Fibroblast of pulmonary artery (primary cell): ENCODE results near the gene GALNT12.

Source experiments
- DNase-seq: peaks from one replicate; pipeline ENCODE4 v3.0.0-alpha.2; 2010; ENCODE audit warnings: low read depth
- H3K4me3 ChIP-seq: replicated peaks from 2 replicates; pipeline ENCODE4 v1.5.1; 2011; ENCODE audit warnings: low read depth, mild to moderate bottlenecking, control low read depth, low read length, moderate library complexity
- CTCF ChIP-seq: IDR thresholded peaks from 2 replicates; pipeline ENCODE4 v1.5.1; 2011; ENCODE audit warnings: mild to moderate bottlenecking, control low read depth, low read length, inconsistent platforms; ENCODE audit errors: missing control alignments

Gene GALNT12

DNA sequence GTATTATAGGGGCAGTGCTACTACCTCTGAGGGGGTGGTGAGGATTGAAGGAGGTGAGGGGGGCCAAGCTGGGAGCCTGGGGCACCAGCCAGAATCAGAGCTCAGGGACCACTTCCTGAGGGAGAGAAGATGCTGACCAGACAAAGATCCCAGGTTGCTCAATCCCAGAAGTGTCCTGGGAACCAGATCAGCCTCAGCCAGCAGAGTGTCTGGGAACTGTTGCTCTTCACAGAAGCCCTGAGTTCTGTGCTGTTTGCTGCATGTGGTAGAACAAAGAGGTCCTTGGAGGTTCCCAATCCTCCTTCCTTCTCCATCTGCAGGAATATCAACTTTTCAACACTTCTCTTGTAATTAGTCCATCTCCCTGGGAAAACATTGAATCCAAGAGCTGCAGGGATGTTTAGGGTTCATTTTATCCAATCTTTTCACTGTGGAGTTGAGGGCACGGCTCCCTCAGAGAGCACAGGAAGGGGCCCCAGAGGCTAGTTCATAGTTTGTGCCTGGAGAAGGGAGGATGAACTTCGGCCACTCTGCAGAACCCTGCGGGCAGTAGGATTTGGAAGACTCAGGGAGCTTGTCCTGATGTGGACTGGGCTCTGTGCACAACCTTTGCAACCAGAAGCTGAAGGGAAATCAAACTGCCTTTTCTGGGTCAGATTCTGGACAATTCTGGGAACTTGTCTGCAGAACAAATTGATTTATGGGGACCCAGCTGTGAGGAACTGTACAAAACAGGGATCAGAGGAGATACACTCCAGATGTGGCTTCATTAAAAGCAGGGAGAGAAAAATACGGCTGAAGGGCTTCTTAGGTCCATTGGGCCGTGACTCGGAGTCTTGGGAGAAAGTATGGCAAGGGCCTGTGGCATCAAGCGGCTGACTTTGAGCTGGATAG lies 57.1 kb downstream of the GALNT12 start:
- no peak overlapping the region for H3K4me3 ChIP-seq
- peak; percentile 60 for DNase-seq
- TF ChIP-seq CTCF, result no peak

- TF ChIP-seq CTCF, result no peak
- no peak overlapping the region for H3K4me3 ChIP-seq
These were observed 57.9 kb downstream of the GALNT12 start for GRCh38 chr9:98865284-98865875.

GRCh38 chr9:98866435-98867102 lies 59.1 kb downstream of the GALNT12 start:
- no peak for TF ChIP-seq CTCF
- no peak for DNase-seq
- H3K4me3 ChIP-seq, result no peak overlapping the region

More at GRCh38 chr9:98865284-98865875, 57.9 kb downstream of the GALNT12 start:
- no peak for DNase-seq

GRCh38 chr9:98867103-98867428 lies 59.6 kb downstream of the GALNT12 start:
- TF ChIP-seq CTCF, result no peak
- no peak for DNase-seq
- no peak overlapping the region for H3K4me3 ChIP-seq

GRCh38 chr9:98867429-98868168 lies 60.1 kb downstream of the GALNT12 start:
- no peak overlapping the region for H3K4me3 ChIP-seq
- DNase-seq, result peak; percentile 94
- TF ChIP-seq CTCF, result no peak

- no peak overlapping the region for H3K4me3 ChIP-seq
- TF ChIP-seq CTCF, result no peak
These were observed 61.7 kb downstream of the GALNT12 start for GRCh38 chr9:98869078-98869745.

More at GRCh38 chr9:98869078-98869745, 61.7 kb downstream of the GALNT12 start:
- no peak for DNase-seq
